HepG2 (cell line): Measurements from ENCODE around the gene WDR26. TPM values are rescaled to one million over a fixed set of nuclear protein-coding genes. Genes with fewer than 3 reads are reported as not detected.

Experiments used
- ATAC-seq: fragments of 200-7000 bp; cut with Tn5 transposase; 3 replicates; pipeline ENCODE4 v1.9.1; 2020; ENCODE audit warnings: mild to moderate bottlenecking, moderate library complexity
- BruUV-seq: library from RNA; stranded (reverse); fragments of 400-500 nt; replicated peaks from 2 replicates; lab custom pipeline; 2021; lab: Mats Ljungman, UMichigan
- CTCF ChIA-PET: fragments of 300-600 bp; formaldehyde crosslinking; extraction: SDS; loops from one replicate; lab custom pipeline; 2021; ENCODE audit warnings: low total read pairs, inconsistent platforms, low intra/inter-chr PET ratio; lab: Yijun Ruan, JAX
- POLR2A ChIA-PET: fragments of 350-600 bp; sonication (Branson Sonifier 250); formaldehyde crosslinking; loops from one replicate; lab custom pipeline; 2020; ENCODE audit warnings: antibody characterized with exemption, inconsistent platforms; lab: Yijun Ruan, JAX
- DNase-seq: peaks from one replicate; pipeline ENCODE4 v3.0.0-alpha.2; 2015; ENCODE audit warnings: low spot score
- FAIRE-seq: peaks from 3 replicates; lab custom pipeline; 2011; peaks lifted over from hg19 to GRCh38; lab: Jason Lieb, UNC
- H2AFZ ChIP-seq: one replicate; pipeline ENCODE4 v1.6.1; 2011; ENCODE audit warnings: low read length, inconsistent platforms
- H3K27ac ChIP-seq: fragments of 300-600 bp; 3 replicates; pipeline ENCODE4 v1.8.0; 2011; ENCODE audit warnings: mixed run types, mild to moderate bottlenecking, mixed read lengths, low read length, inconsistent platforms; ENCODE audit not compliant: insufficient read depth; ENCODE audit errors: extremely low read length
- H3K27me3 ChIP-seq, 2 experiments: fragments of 200-600 bp in 1 of 2; 2 replicates in 1 of 2; 3 replicates in 1 of 2; pipeline versions ENCODE4 v1.6.0 to v1.8.0; 2011; ENCODE audit warnings: low read length in 2 of 2, mild to moderate bottlenecking in 2 of 2, moderate library complexity in 2 of 2, inconsistent platforms in 1 of 2; ENCODE audit not compliant: insufficient read depth in 2 of 2, control insufficient read depth in 1 of 2
- H3K36me3 ChIP-seq, 2 experiments: fragments of 200-600 bp in 1 of 2; replicated peaks in 1 of 2; 2 replicates in 1 of 2; 3 replicates in 1 of 2; pipeline versions ENCODE4 v1.5.1 to v1.8.0; 2011; ENCODE audit warnings: low read length in 2 of 2, inconsistent platforms in 1 of 2; ENCODE audit not compliant: insufficient read depth in 2 of 2, control insufficient read depth in 1 of 2
- H3K4me1 ChIP-seq: 2 replicates; pipeline ENCODE4 v1.5.1; 2012; ENCODE audit warnings: low read length, inconsistent platforms; ENCODE audit not compliant: insufficient read depth
- H3K4me2 ChIP-seq: 2 replicates; pipeline ENCODE4 v1.6.0; 2011; ENCODE audit warnings: low read depth, low read length, inconsistent platforms
- H3K4me3 ChIP-seq, 3 experiments: fragments of 200-600 bp in 1 of 3; sonication (generic), shearing (Covaris generic) in 1 of 3; replicated peaks in 1 of 3; 2 replicates each; pipeline ENCODE4 v1.5.1; 2011 to 2016; ENCODE audit warnings: low read length in 3 of 3, inconsistent platforms in 2 of 3, low read depth in 2 of 3, mild to moderate bottlenecking in 2 of 3, control low read depth in 1 of 3, mixed read lengths in 1 of 3; ENCODE audit not compliant: insufficient read depth in 1 of 3
- H3K79me2 ChIP-seq: one replicate; pipeline ENCODE4 v1.6.1; 2011; ENCODE audit warnings: low read length, inconsistent platforms; ENCODE audit not compliant: insufficient read depth
- H3K9ac ChIP-seq: 2 replicates; pipeline ENCODE4 v1.6.0; 2011; ENCODE audit warnings: mild to moderate bottlenecking, low read depth, low read length, inconsistent platforms; ENCODE audit not compliant: insufficient read depth
- H3K9me3 ChIP-seq: 2 replicates; pipeline ENCODE4 v1.5.1; 2012; ENCODE audit warnings: mild to moderate bottlenecking, low read length
- H4K20me1 ChIP-seq: 2 replicates; pipeline ENCODE4 v1.6.0; 2011; ENCODE audit warnings: inconsistent platforms, mild to moderate bottlenecking, low read length, moderate library complexity; ENCODE audit not compliant: insufficient read depth
- ARNT2 ChIP-seq: sonication (generic); formaldehyde crosslinking; IDR thresholded peaks from 2 replicates; pipeline ENCODE4 v1.8.0; 2022; ENCODE audit warnings: mild to moderate bottlenecking, low read depth, missing genetic modification reagents, moderate library complexity
- ATAD3A ChIP-seq: sonication (generic); formaldehyde crosslinking; IDR thresholded peaks from 2 replicates; pipeline ENCODE4 v1.4.0; 2020; ENCODE audit warnings: missing genetic modification reagents
- NFYC ChIP-seq: IDR thresholded peaks from 2 replicates; pipeline ENCODE4 v1.6.1; 2016; ENCODE audit warnings: missing genetic modification reagents, missing compliant biosample characterization
- PHF20 ChIP-seq: sonication (generic); formaldehyde crosslinking; IDR thresholded peaks from 2 replicates; pipeline ENCODE4 v1.5.0; 2020; ENCODE audit warnings: mild to moderate bottlenecking, missing genetic modification reagents
- SMAD1 ChIP-seq: sonication (generic); formaldehyde crosslinking; IDR thresholded peaks from 2 replicates; pipeline ENCODE4 v1.4.0; 2020; ENCODE audit warnings: missing genetic modification reagents, low read depth, mild to moderate bottlenecking, borderline replicate concordance
- WIZ ChIP-seq: sonication (generic); formaldehyde crosslinking; IDR thresholded peaks from 2 replicates; pipeline ENCODE4 v1.5.1; 2020; ENCODE audit warnings: mild to moderate bottlenecking, missing genetic modification reagents
- ZIK1 ChIP-seq: sonication (generic); formaldehyde crosslinking; IDR thresholded peaks from 2 replicates; pipeline ENCODE4 v1.5.0; 2020; ENCODE audit warnings: mild to moderate bottlenecking, low read depth, missing genetic modification reagents, borderline replicate concordance
- ZNF678 ChIP-seq: sonication (generic); formaldehyde crosslinking; IDR thresholded peaks from 2 replicates; pipeline ENCODE4 v1.4.0; 2020; ENCODE audit warnings: mild to moderate bottlenecking, missing genetic modification reagents
- ZNF75D ChIP-seq: sonication (generic); formaldehyde crosslinking; IDR thresholded peaks from 2 replicates; pipeline ENCODE4 v1.8.1; 2023; ENCODE audit warnings: missing genetic modification reagents, mild to moderate bottlenecking, borderline replicate concordance
- WGBS: methylation state at CpG from one replicate; pipeline ENCODE4 v1.1.6; 2017; ENCODE audit warnings: low lambda C conversion rate; 5-methylcytosine and 5-hydroxymethylcytosine counted together
- in situ Hi-C: cut with HindIII; loops from 2 replicates; pipeline ENCODE4 v1.10.0; 2017; ENCODE audit warnings: low pct_unique_long_range_greater_than_20kb; ENCODE audit not compliant: extremely low pct_ligation_motif_present
- intact Hi-C: fragments of 100-400 bp; cut with micrococcal nuclease; formaldehyde crosslinking; loops from one replicate; pipeline ENCODE4 v1.10.0; 2022; ENCODE audit not compliant: unreplicated experiment
- polyA plus RNA-seq, 8 experiments: library from polyadenylated mRNA; depleted of rRNA in 3 of 8; stranded (reverse) in 7 of 8; unstranded in 1 of 8; fragments of >200 nt; fragmentation: Illumina TruSeq in 4 of 8; extraction: Trizol in 4 of 8; gene quantifications; 2 replicates each; pipeline versions ENCODE4 v1.2.1 to v1.2.3, GENCODE V29; 2011 to 2016; ENCODE audit warnings: low read depth in 4 of 8, missing spikeins in 1 of 8, mixed read lengths in 1 of 8; ENCODE audit not compliant: insufficient read depth in 1 of 8
- total RNA-seq, 5 experiments: library from RNA; depleted of rRNA; stranded (reverse); fragments of >200 nt; fragmentation: Illumina TruSeq; extraction: Trizol; gene quantifications; 2 replicates each; pipeline ENCODE4 v1.2.3, GENCODE V29; 2016; ENCODE audit warnings: low read depth in 1 of 5
- TF ChIP-seq, protein P1 (sequence below): sonication (generic); formaldehyde crosslinking; IDR thresholded peaks from 2 replicates; pipeline ENCODE4 v1.4.0; 2020; ENCODE audit warnings: mild to moderate bottlenecking, low read depth, missing genetic modification reagents
- TF ChIP-seq, protein P2 (sequence below): sonication (generic); formaldehyde crosslinking; IDR thresholded peaks from 2 replicates; pipeline ENCODE4 v1.4.0; 2020; ENCODE audit warnings: mild to moderate bottlenecking, missing genetic modification reagents
- TF ChIP-seq, protein P3 (sequence below): sonication (generic); formaldehyde crosslinking; IDR thresholded peaks from 2 replicates; pipeline ENCODE4 v1.8.0; 2022; ENCODE audit warnings: missing genetic modification reagents, mild to moderate bottlenecking, inconsistent platforms, borderline replicate concordance
- TF ChIP-seq, protein P4 (sequence below): sonication (generic); formaldehyde crosslinking; IDR thresholded peaks from 2 replicates; pipeline ENCODE4 v1.4.0; 2020; ENCODE audit warnings: missing genetic modification reagents
- TF ChIP-seq, protein P5 (sequence below): sonication (generic); formaldehyde crosslinking; IDR thresholded peaks from 2 replicates; pipeline ENCODE4 v1.8.1; 2023; ENCODE audit warnings: mild to moderate bottlenecking, moderate library complexity, missing genetic modification reagents

Gene WDR26
- total and polyA plus RNA-seq, 2 of the 13 experiments (the other 11 are each of a cell fraction or from before 2014, with no cell fraction given), result 13.2 to 23.7 TPM

DNA sequence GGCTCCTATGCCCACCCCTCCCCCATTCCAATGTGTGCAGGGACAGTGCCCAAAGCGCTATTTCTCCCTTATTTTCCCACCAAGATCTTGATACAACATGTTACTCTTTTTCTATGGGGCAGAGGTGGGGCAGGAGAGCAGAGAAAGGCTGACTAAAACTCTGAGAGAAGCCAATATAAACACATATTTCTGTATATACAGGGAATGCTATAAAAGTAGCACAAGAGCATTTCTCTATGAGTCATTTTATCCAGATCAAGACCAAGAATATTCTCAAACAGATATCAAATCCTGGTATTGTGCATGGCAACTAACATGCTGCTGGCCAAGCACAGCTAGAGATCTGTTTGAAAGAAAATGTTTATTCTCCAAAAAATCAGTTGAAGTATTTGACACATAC lies 7.3 kb downstream of the WDR26 start:
- ATAC-seq (no peak), DNase-seq (no peak), FAIRE-seq (no peak)
- Histone ChIP-seq H3K4me2 (no peak overlapping the region), H3K27ac (no peak overlapping the region), H3K27me3 (no peaks in the 10 kb centered on the region), H4K20me1 (peaks cover 15% of the 10 kb centered on the region), H3K9me3 (no peaks in the 10 kb centered on the region), H3K4me1 (peaks cover 27% of the 10 kb centered on the region), H3K36me3 (peaks cover 6 to 53% of the 10 kb centered on the region in 2 experiments), H2AFZ (no peak overlapping the region), H3K79me2 (peaks cover 32% of the 10 kb centered on the region), H3K4me3 (no peak overlapping the region), H3K9ac (no peak overlapping the region)
- in situ Hi-C loops, result no loop called here
- CTCF ChIA-PET, result no interaction called here
- no TSS peak for BruUV-seq
- intact Hi-C loops, result no loop called here
- POLR2A ChIA-PET, result no interaction called here
- 97% methylated on average over 1 of the region's 1 CpG for WGBS
- no peak for TF ChIP-seq SMAD1 (CRISPR knock-in tag)
- TF ChIP-seq ZNF678, result no peak
- no peak for TF ChIP-seq ZIK1
- TF ChIP-seq PHF20 (CRISPR knock-in tag), result no peak
- no peak for TF ChIP-seq ATAD3A (CRISPR knock-in tag)
- TF ChIP-seq, protein P1, sequence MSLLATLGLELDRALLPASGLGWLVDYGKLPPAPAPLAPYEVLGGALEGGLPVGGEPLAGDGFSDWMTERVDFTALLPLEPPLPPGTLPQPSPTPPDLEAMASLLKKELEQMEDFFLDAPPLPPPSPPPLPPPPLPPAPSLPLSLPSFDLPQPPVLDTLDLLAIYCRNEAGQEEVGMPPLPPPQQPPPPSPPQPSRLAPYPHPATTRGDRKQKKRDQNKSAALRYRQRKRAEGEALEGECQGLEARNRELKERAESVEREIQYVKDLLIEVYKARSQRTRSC (CRISPR knock-in tag), result no peak
- no peak for TF ChIP-seq WIZ
- TF ChIP-seq, protein P2, sequence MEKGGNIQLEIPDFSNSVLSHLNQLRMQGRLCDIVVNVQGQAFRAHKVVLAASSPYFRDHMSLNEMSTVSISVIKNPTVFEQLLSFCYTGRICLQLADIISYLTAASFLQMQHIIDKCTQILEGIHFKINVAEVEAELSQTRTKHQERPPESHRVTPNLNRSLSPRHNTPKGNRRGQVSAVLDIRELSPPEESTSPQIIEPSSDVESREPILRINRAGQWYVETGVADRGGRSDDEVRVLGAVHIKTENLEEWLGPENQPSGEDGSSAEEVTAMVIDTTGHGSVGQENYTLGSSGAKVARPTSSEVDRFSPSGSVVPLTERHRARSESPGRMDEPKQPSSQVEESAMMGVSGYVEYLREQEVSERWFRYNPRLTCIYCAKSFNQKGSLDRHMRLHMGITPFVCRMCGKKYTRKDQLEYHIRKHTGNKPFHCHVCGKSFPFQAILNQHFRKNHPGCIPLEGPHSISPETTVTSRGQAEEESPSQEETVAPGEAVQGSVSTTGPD (CRISPR knock-in tag), result no peak
- no peak for TF ChIP-seq NFYC (CRISPR knock-in tag)
- TF ChIP-seq ZNF75D (CRISPR knock-in tag), result no peak
- TF ChIP-seq, protein P3, sequence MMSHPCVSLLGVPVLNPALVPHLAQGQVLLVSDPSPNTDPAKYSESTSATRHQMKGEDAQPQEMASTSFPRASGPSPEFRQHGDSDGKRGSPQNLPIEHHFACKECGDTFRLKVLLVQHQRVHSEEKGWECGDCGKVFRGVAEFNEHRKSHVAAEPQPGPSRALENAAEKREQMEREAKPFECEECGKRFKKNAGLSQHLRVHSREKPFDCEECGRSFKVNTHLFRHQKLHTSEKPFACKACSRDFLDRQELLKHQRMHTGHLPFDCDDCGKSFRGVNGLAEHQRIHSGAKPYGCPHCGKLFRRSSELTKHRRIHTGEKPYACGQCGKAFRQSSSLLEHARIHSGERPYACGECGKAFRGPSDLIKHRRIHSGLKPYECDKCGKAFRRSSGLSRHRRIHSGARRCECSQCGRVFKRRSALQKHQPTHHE, result no peak
- TF ChIP-seq ARNT2 (CRISPR knock-in tag), result no peak
- TF ChIP-seq, protein P4, sequence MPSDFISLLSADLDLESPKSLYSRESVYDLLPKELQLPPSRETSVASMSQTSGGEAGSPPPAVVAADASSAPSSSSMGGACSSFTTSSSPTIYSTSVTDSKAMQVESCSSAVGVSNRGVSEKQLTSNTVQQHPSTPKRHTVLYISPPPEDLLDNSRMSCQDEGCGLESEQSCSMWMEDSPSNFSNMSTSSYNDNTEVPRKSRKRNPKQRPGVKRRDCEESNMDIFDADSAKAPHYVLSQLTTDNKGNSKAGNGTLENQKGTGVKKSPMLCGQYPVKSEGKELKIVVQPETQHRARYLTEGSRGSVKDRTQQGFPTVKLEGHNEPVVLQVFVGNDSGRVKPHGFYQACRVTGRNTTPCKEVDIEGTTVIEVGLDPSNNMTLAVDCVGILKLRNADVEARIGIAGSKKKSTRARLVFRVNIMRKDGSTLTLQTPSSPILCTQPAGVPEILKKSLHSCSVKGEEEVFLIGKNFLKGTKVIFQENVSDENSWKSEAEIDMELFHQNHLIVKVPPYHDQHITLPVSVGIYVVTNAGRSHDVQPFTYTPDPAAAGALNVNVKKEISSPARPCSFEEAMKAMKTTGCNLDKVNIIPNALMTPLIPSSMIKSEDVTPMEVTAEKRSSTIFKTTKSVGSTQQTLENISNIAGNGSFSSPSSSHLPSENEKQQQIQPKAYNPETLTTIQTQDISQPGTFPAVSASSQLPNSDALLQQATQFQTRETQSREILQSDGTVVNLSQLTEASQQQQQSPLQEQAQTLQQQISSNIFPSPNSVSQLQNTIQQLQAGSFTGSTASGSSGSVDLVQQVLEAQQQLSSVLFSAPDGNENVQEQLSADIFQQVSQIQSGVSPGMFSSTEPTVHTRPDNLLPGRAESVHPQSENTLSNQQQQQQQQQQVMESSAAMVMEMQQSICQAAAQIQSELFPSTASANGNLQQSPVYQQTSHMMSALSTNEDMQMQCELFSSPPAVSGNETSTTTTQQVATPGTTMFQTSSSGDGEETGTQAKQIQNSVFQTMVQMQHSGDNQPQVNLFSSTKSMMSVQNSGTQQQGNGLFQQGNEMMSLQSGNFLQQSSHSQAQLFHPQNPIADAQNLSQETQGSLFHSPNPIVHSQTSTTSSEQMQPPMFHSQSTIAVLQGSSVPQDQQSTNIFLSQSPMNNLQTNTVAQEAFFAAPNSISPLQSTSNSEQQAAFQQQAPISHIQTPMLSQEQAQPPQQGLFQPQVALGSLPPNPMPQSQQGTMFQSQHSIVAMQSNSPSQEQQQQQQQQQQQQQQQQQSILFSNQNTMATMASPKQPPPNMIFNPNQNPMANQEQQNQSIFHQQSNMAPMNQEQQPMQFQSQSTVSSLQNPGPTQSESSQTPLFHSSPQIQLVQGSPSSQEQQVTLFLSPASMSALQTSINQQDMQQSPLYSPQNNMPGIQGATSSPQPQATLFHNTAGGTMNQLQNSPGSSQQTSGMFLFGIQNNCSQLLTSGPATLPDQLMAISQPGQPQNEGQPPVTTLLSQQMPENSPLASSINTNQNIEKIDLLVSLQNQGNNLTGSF (CRISPR knock-in tag), result no peak
- TF ChIP-seq, protein P5, sequence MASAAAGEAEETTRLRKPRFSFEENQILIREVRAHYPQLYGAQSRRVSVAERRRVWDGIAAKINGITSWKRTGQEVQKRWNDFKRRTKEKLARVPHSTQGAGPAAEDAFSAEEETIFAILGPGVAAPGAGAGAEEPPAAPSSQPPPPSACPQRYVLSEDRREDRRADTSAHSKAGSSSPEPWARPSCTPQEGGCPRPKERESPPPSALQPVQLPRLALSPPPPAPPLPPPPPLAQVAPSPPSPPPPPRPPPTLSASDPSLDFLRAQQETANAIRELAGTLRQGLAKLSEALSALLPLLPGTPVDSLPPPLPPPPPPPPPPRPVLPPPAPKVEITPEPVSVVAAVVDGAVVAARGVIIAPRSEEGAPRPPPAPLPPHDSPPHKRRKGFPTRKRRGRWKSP, result no peak
